ENCODE data around the gene TEDC2.
"Not testable (repeated sequence)": the region's sequence is repeated elsewhere in the genome, so short reads cannot be mapped to it uniquely, and the experiment has no call there.

The TEDC2 gene

GRCh38 chr16:2478279-2478678 is 18.4 kb downstream of the TEDC2 start:
- no peak for DNase-seq

- DNase-seq: not testable (repeated sequence)
These were observed 20.1 kb downstream of the TEDC2 start for GRCh38 chr16:2479996-2480395.

- DNase-seq: no peak
These were observed 21.0 kb downstream of the TEDC2 start for GRCh38 chr16:2480948-2481347.

GRCh38 chr16:2481676-2482075 is 21.8 kb downstream of the TEDC2 start:
- no peak for DNase-seq

GRCh38 chr16:2482249-2482648 is 22.3 kb downstream of the TEDC2 start:
- no peak for DNase-seq

- DNase-seq: no peak
These were observed 23.0 kb downstream of the TEDC2 start for GRCh38 chr16:2482708-2483534.

- DNase-seq: no peak
These were observed 24.3 kb downstream of the TEDC2 start for GRCh38 chr16:2483939-2484897.

GRCh38 chr16:2484898-2485508 is 25.1 kb downstream of the TEDC2 start:
- no peak for DNase-seq

- no peak for DNase-seq
These were observed 26.1 kb downstream of the TEDC2 start for GRCh38 chr16:2485811-2486507.

- DNase-seq: no peak
These were observed 27.0 kb downstream of the TEDC2 start for GRCh38 chr16:2486645-2487516.

GRCh38 chr16:2487517-2487842 is 27.6 kb downstream of the TEDC2 start:
- no peak for DNase-seq

- DNase-seq: no peak
These were observed 28.1 kb downstream of the TEDC2 start for GRCh38 chr16:2487903-2488531.

GRCh38 chr16:2489581-2489980 is 29.7 kb downstream of the TEDC2 start:
- DNase-seq: no peak

- DNase-seq: no peak
These were observed 30.5 kb downstream of the TEDC2 start for GRCh38 chr16:2490190-2491105.

- DNase-seq: no peak
These were observed 32.4 kb downstream of the TEDC2 start for GRCh38 chr16:2492292-2492691.

- no peak for DNase-seq
These were observed 33.7 kb downstream of the TEDC2 start for GRCh38 chr16:2493605-2494004.

GRCh38 chr16:2494616-2495015 is 34.7 kb downstream of the TEDC2 start:
- DNase-seq: no peak

- DNase-seq: no peak
These were observed 35.1 kb downstream of the TEDC2 start for GRCh38 chr16:2495041-2495440.

GRCh38 chr16:2496223-2497115 is 36.6 kb downstream of the TEDC2 start:
- DNase-seq: no peak

Measured in NCI-H2227 treated with DMSO at 0.1 percent for 48 hours (cell line).